ENCODE data around the gene CCNA1. TPM values are rescaled to one million over a fixed set of nuclear protein-coding genes. Genes with fewer than 3 reads are reported as not detected.

The CCNA1 gene
- polyA plus RNA-seq, 1 experiment: not detected

- ChIA-PET POLR2A (no interaction called here), CTCF (no interaction called here)
- no peaks in the 10 kb centered on the region for H3K27me3 ChIP-seq (ENCODE audit: control insufficient read depth, insufficient read depth, low read length)
- TF ChIP-seq, protein P1, sequence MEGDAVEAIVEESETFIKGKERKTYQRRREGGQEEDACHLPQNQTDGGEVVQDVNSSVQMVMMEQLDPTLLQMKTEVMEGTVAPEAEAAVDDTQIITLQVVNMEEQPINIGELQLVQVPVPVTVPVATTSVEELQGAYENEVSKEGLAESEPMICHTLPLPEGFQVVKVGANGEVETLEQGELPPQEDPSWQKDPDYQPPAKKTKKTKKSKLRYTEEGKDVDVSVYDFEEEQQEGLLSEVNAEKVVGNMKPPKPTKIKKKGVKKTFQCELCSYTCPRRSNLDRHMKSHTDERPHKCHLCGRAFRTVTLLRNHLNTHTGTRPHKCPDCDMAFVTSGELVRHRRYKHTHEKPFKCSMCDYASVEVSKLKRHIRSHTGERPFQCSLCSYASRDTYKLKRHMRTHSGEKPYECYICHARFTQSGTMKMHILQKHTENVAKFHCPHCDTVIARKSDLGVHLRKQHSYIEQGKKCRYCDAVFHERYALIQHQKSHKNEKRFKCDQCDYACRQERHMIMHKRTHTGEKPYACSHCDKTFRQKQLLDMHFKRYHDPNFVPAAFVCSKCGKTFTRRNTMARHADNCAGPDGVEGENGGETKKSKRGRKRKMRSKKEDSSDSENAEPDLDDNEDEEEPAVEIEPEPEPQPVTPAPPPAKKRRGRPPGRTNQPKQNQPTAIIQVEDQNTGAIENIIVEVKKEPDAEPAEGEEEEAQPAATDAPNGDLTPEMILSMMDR (IDR thresholded peaks at IDR 0.05; ENCODE audit: low read depth, low read length): no peak
- no peak for DNase-seq (ENCODE audit: low read depth, low spot score)
- no peak overlapping the region for H3K27ac ChIP-seq (ENCODE audit: low read depth, low read length)
- no peaks in the 10 kb centered on the region for H3K9me3 ChIP-seq (ENCODE audit: control insufficient read depth, insufficient read depth, low read length)
- H3K4me3 ChIP-seq (ENCODE audit: low read depth, low read length): no peak overlapping the region
These were observed 18.2 kb downstream of the CCNA1 start for GRCh38 chr13:36450534-36450933.

DNA sequence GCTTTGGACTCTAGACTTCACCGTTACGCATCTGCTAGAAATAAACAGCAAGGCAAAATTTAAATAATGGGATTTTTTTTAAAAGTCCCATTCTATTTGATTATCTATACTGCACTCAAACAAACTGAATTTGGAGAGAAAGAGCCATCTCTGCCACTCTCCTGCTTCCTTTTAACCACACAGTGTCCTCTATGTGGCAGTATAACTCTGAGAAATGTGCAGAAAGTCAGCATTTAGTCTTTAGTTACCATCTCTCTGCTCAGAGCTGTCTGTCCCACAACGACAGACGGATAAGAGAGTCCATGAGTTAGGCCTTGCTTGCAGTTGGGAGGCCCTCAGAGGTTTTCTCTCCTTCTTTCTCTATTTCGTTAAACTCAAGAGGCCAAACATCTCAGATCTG lies 21.2 kb downstream of the CCNA1 start:
- TF ChIP-seq, protein P1 (IDR thresholded peaks at IDR 0.05; ENCODE audit: low read depth, low read length): peak; percentile 19; the same call in 1 of the 2 replicates
- Histone ChIP-seq H3K27ac (ENCODE audit: low read depth, low read length) (no peak overlapping the region), H3K9me3 (ENCODE audit: control insufficient read depth, insufficient read depth, low read length) (no peaks in the 10 kb centered on the region), H3K4me3 (ENCODE audit: low read depth, low read length) (no peak overlapping the region), H3K27me3 (ENCODE audit: control insufficient read depth, insufficient read depth, low read length) (no peaks in the 10 kb centered on the region)
- ChIA-PET CTCF (interaction anchor here (0.9 to 1.7 kb wide), 4 partner anchors 260 to 525 kb away, joined by 3 to 5 read pairs (median 4); no protein-coding TSS in a partner anchor), POLR2A (interaction anchor here (0.6 kb wide), 1 partner anchor 23 kb away, joined by 3 read pairs; no protein-coding TSS in a partner anchor)
- DNase-seq (ENCODE audit: low read depth, low spot score): no peak

DNA sequence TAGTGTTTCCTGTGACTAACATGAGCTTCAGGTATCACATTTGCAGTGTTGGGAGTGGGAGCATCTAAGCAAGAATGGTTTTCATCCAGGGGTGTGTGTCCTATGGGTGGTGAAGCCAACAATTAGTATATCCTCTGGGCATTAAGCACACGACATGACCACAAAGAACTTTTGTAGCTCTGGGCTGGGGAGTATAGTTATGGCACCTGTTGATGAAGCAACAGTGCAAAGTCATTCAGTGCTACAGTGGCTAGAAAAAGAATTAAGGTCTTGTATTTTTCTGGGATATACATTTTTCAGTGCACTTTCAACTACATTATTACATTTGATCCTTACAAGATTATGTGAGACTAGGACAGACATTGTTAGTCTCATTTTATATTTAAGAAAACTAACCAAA lies 21.8 kb downstream of the CCNA1 start:
- TF ChIP-seq, protein P1 (IDR thresholded peaks at IDR 0.05; ENCODE audit: low read depth, low read length): no peak
- no peak overlapping the region for H3K27ac ChIP-seq (ENCODE audit: low read depth, low read length)
- POLR2A ChIA-PET: no interaction called here
- no peaks in the 10 kb centered on the region for H3K27me3 ChIP-seq (ENCODE audit: control insufficient read depth, insufficient read depth, low read length)
- no peaks in the 10 kb centered on the region for H3K9me3 ChIP-seq (ENCODE audit: control insufficient read depth, insufficient read depth, low read length)
- DNase-seq (ENCODE audit: low read depth, low spot score): no peak
- CTCF ChIA-PET: interaction anchor here (0.9 to 1.7 kb wide), 2 partner anchors 282 to 524 kb away, joined by 4 to 5 read pairs; no protein-coding TSS in a partner anchor
- H3K4me3 ChIP-seq (ENCODE audit: low read depth, low read length): no peak overlapping the region

- TF ChIP-seq, protein P1 (IDR thresholded peaks at IDR 0.05; ENCODE audit: low read depth, low read length): no peak
- no peaks in the 10 kb centered on the region for H3K9me3 ChIP-seq (ENCODE audit: control insufficient read depth, insufficient read depth, low read length)
- DNase-seq (ENCODE audit: low read depth, low spot score): no peak
- CTCF ChIA-PET: interaction anchor here (1.4 kb wide), 1 partner anchor 281 kb away, joined by 4 read pairs; no protein-coding TSS in a partner anchor
- no peak overlapping the region for H3K27ac ChIP-seq (ENCODE audit: low read depth, low read length)
- H3K27me3 ChIP-seq (ENCODE audit: control insufficient read depth, insufficient read depth, low read length): no peaks in the 10 kb centered on the region
- POLR2A ChIA-PET: no interaction called here
- no peak overlapping the region for H3K4me3 ChIP-seq (ENCODE audit: low read depth, low read length)
These were observed 22.7 kb downstream of the CCNA1 start for GRCh38 chr13:36454987-36455386.

- no peak overlapping the region for H3K4me3 ChIP-seq (ENCODE audit: low read depth, low read length)
- no peak overlapping the region for H3K27ac ChIP-seq (ENCODE audit: low read depth, low read length)
- TF ChIP-seq, protein P1 (IDR thresholded peaks at IDR 0.05; ENCODE audit: low read depth, low read length): no peak
- POLR2A ChIA-PET: no interaction called here
- no peak for DNase-seq (ENCODE audit: low read depth, low spot score)
- H3K9me3 ChIP-seq (ENCODE audit: control insufficient read depth, insufficient read depth, low read length): no peaks in the 10 kb centered on the region
- H3K27me3 ChIP-seq (ENCODE audit: control insufficient read depth, insufficient read depth, low read length): no peaks in the 10 kb centered on the region
- CTCF ChIA-PET: no interaction called here
These were observed 24.3 kb downstream of the CCNA1 start for GRCh38 chr13:36456577-36456976.

Data from AG04450 (cell line).